BJ (cell line): ENCODE results near the gene ATG4C. TPM values are rescaled to one million over a fixed set of nuclear protein-coding genes. Genes with fewer than 3 reads are reported as not detected.

Source experiments
- CTCF ChIA-PET: fragments of 350-600 bp; formaldehyde crosslinking; extraction: SDS; loops from one replicate; lab custom pipeline; 2021; ENCODE audit warnings: antibody characterized with exemption, inconsistent platforms; lab: Yijun Ruan, JAX
- POLR2A ChIA-PET: fragments of 300-600 bp; sonication (Branson Sonifier 250); formaldehyde crosslinking; extraction: SDS; loops from one replicate; lab custom pipeline; 2021; ENCODE audit warnings: antibody characterized with exemption; lab: Charles Lee
- DNase-seq: peaks from one replicate; pipeline ENCODE4 v3.0.0-alpha.2; 2011; ENCODE audit warnings: low read depth
- H3K27me3 ChIP-seq: 2 replicates; pipeline ENCODE4 v1.6.0; 2011; ENCODE audit warnings: low read length; ENCODE audit not compliant: control insufficient read depth, insufficient read depth
- H3K36me3 ChIP-seq: 2 replicates; pipeline ENCODE4 v1.5.1; 2011; ENCODE audit warnings: low read length; ENCODE audit not compliant: control insufficient read depth, insufficient read depth
- H3K4me3 ChIP-seq: 2 replicates; pipeline ENCODE4 v1.5.1; 2011; ENCODE audit warnings: low read depth, mild to moderate bottlenecking, control low read depth, low read length
- polyA plus RNA-seq: library from polyadenylated mRNA; depleted of rRNA; stranded (reverse); fragments of >200 nt; gene quantifications from 2 replicates; pipeline ENCODE4 v1.2.3, GENCODE V29; 2011
- TF ChIP-seq, protein P1 (sequence below): IDR thresholded peaks from 2 replicates; pipeline ENCODE4 v1.5.1; 2011; ENCODE audit warnings: low read depth, mild to moderate bottlenecking, control low read depth, inconsistent platforms, low read length, moderate library complexity; ENCODE audit not compliant: insufficient read depth

Gene ATG4C
- polyA plus RNA-seq, 1 experiment: 2.2 TPM

- H3K27me3 ChIP-seq: no peaks in the 10 kb centered on the region; the same call in none of the 2 replicates
- POLR2A ChIA-PET: no interaction called here
- CTCF ChIA-PET: no interaction called here
- no peak overlapping the region for H3K4me3 ChIP-seq
- H3K36me3 ChIP-seq: no peaks in the 10 kb centered on the region
- no peak for DNase-seq
- TF ChIP-seq, protein P1, sequence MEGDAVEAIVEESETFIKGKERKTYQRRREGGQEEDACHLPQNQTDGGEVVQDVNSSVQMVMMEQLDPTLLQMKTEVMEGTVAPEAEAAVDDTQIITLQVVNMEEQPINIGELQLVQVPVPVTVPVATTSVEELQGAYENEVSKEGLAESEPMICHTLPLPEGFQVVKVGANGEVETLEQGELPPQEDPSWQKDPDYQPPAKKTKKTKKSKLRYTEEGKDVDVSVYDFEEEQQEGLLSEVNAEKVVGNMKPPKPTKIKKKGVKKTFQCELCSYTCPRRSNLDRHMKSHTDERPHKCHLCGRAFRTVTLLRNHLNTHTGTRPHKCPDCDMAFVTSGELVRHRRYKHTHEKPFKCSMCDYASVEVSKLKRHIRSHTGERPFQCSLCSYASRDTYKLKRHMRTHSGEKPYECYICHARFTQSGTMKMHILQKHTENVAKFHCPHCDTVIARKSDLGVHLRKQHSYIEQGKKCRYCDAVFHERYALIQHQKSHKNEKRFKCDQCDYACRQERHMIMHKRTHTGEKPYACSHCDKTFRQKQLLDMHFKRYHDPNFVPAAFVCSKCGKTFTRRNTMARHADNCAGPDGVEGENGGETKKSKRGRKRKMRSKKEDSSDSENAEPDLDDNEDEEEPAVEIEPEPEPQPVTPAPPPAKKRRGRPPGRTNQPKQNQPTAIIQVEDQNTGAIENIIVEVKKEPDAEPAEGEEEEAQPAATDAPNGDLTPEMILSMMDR: no peak
Measured at GRCh38 chr1:62903982-62904855, 120.3 kb downstream of the ATG4C start.

- TF ChIP-seq, protein P1: no peak
- ChIA-PET CTCF (interaction anchor here (2.2 kb wide), 1 partner anchor 11 kb away, joined by 14 read pairs; no protein-coding TSS in a partner anchor), POLR2A (no interaction called here)
- no peak for DNase-seq
- Histone ChIP-seq H3K36me3 (no peaks in the 10 kb centered on the region), H3K4me3 (no peak overlapping the region), H3K27me3 (no peaks in the 10 kb centered on the region; the same call in 1 of the 2 replicates)
Measured at GRCh38 chr1:62904856-62905225, 120.9 kb downstream of the ATG4C start.

DNA sequence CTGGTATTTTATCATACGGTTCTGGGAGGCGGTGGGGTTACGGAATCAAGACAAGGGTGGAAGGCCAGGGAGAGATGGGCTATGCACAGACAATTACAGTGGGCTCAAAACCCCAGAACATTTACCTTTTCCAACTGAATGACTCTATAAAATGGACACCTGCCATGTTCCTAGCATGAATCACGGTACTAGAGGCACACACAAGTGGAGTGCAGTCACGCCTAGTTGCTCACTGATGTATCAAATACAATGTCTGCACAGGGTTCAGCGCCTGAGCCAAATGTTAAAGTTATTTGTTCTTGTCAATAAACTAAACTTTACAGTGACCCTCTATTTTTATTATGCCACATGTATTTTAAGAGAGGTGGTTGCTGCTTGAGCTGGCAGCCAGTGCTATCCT is 121.4 kb downstream of the ATG4C start:
- Histone ChIP-seq H3K36me3 (no peaks in the 10 kb centered on the region), H3K27me3 (no peaks in the 10 kb centered on the region; the same call in 1 of the 2 replicates), H3K4me3 (no peak overlapping the region)
- TF ChIP-seq, protein P1: no peak
- no peak for DNase-seq
- ChIA-PET POLR2A (no interaction called here), CTCF (interaction anchor here (0.8 to 2.2 kb wide), 3 partner anchors 10 to 22 kb away, joined by 3 to 14 read pairs (median 7); no protein-coding TSS in a partner anchor)

- CTCF ChIA-PET: interaction anchor here (0.6 to 2.2 kb wide), 6 partner anchors 10 to 419 kb away, joined by 3 to 14 read pairs (median 5); no protein-coding TSS in a partner anchor
- Histone ChIP-seq H3K36me3 (no peaks in the 10 kb centered on the region), H3K4me3 (no peak overlapping the region), H3K27me3 (no peaks in the 10 kb centered on the region; the same call in 1 of the 2 replicates)
- POLR2A ChIA-PET: no interaction called here
- TF ChIP-seq, protein P1: no peak
- no peak for DNase-seq
Measured at GRCh38 chr1:62905872-62906271, 121.9 kb downstream of the ATG4C start.

- ChIA-PET POLR2A (no interaction called here), CTCF (interaction anchor here (0.6 to 2.2 kb wide), 8 partner anchors 9 to 418 kb away, joined by 3 to 14 read pairs (median 4); no protein-coding TSS in a partner anchor)
- TF ChIP-seq, protein P1: peak; percentile 50
- DNase-seq: no peak
- no peaks in the 10 kb centered on the region; the same call in 1 of the 2 replicates for H3K27me3 ChIP-seq
- H3K4me3 ChIP-seq: no peak overlapping the region
- no peaks in the 10 kb centered on the region for H3K36me3 ChIP-seq
Measured at GRCh38 chr1:62906428-62906886, 122.5 kb downstream of the ATG4C start.
